NCI-H748 (cell line): ENCODE results near the gene RBM33.
A peak's percentile ranks its signal among the peaks of the same experiment; 100 is the strongest.
"Not testable (repeated sequence)": the region's sequence is repeated elsewhere in the genome, so short reads cannot be mapped to it uniquely, and the experiment has no call there.

Experiments used
- DNase-seq: peaks from one replicate; lab custom pipeline; 2025; ENCODE audit not compliant: unreplicated experiment; lab: John Stamatoyannopoulos, UW

RBM33 gene

DNA sequence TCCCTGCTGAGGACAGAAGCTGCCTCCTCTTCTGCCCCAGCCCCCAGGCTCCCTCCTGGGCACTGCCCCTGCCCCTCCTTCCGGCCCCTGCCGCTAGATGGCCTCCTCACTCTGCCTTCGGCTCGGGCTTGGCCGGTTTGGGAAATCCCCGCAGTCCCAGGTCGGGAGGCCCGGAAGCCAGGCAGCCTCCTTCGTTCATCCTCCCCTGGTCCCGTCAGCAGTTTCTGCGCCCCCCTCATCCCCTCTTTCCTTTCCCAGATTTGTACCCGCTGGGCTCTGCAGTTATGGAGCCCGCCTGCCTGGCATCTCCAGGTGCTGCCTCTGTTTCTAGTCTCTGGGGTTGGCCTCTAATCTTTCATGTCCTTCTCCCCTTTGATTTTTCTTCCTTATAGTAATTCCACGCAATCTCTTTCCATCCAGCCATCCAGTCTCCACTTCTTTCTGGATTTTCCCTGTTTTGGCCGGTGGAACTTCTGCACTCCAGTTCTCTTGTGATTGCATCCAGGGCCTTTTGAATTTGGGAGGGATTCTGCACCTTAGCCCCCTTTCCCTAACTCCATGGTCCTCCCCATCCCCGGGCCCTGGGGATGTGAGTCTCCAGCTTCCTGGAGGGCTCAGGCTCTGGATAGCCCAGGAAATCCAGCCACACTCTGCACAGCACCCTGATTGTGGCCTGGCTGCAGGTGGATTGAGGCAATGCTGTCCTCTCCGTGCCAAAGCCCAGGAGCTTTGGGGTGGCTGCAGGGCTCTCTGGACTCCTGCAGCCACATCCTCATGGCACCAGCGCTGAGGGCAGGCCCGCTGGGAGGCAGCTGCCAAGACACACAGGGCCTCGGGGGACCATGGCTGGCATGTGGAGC, 171.1 kb downstream of the RBM33 start:
- DNase-seq: peak; percentile 70

DNA sequence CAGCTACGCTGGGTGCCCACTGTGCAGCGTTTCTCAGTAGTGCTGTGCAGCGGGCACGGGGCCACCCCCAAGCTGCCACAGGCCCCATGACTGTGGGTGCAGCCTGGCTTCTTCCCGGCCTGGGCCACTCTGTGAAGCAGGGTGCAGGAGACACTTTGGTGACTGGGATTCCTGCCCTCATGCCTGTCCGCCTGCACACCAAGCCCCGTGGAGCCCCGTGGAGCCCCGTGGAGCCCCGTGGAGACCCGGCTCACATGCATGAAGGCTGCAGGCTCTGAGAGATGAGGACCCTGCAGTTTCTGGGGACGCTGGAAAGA, 171.7 kb downstream of the RBM33 start:
- DNase-seq: no peak

GRCh38 chr7:155816996-155817395, 172.5 kb downstream of the RBM33 start:
- DNase-seq: no peak

DNA sequence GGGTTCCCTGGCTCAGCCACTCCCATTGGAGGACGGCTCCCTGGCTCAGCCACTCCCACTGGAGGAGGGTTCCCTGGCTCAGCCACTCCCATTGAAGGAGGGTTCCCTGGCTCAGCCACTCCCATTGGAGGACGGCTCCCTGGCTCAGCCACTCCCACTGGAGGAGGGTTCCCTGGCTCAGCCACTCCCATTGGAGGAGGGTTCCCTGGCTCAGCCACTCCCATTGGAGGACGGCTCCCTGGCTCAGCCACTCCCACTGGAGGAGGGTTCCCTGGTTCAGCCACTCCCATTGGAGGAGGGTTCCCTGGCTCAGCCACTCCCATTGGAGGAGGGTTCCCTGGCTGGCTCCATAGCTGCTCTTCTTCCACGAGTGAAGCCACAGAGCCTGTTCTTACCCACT, 173.1 kb downstream of the RBM33 start:
- not testable (repeated sequence) for DNase-seq

GRCh38 chr7:155818154-155818819, 173.8 kb downstream of the RBM33 start:
- DNase-seq: no peak

DNA sequence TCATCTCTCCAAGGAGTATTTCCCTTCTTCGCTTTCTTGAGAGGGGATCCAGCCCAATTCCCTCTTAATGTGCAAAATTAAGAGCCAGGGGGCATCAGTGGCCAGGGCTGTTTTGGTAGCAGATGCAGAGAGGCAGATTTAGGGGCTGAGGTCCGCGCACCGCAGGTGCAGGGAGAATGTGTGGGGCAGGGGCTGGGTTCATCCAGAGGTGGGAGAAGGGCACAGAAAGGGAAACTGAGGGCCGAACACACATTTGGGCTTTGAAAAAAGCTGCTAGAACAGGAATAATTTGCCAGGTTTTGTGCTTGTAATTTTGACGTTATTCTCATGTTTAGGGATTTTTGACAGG, 174.3 kb downstream of the RBM33 start:
- DNase-seq: no peak

- DNase-seq: no peak
These were observed 174.7 kb downstream of the RBM33 start for GRCh38 chr7:155819186-155819585.

DNA sequence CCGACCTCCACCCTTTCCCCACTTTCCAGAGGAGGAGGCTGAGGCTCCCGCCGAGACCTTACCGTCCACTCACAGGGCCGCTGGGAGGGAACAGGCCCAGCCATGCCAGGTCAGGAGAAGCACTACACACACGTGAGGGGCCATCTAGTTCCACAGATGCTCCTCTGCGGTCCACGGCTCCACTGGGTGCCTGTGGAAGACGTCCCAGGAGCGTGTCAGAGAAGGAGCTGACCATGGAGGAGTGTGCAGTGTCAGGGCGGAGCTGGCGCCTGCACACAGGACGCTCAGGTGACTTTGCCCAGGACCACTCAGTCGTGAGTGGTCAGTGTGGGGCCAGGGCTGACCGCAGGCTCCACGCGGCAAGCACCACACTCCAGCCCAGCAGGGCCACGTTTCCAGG, 175.8 kb downstream of the RBM33 start:
- DNase-seq: no peak

GRCh38 chr7:155820788-155821187, 176.3 kb downstream of the RBM33 start:
- no peak for DNase-seq

- DNase-seq: no peak
These were observed 177.4 kb downstream of the RBM33 start for GRCh38 chr7:155821851-155822250.

DNA sequence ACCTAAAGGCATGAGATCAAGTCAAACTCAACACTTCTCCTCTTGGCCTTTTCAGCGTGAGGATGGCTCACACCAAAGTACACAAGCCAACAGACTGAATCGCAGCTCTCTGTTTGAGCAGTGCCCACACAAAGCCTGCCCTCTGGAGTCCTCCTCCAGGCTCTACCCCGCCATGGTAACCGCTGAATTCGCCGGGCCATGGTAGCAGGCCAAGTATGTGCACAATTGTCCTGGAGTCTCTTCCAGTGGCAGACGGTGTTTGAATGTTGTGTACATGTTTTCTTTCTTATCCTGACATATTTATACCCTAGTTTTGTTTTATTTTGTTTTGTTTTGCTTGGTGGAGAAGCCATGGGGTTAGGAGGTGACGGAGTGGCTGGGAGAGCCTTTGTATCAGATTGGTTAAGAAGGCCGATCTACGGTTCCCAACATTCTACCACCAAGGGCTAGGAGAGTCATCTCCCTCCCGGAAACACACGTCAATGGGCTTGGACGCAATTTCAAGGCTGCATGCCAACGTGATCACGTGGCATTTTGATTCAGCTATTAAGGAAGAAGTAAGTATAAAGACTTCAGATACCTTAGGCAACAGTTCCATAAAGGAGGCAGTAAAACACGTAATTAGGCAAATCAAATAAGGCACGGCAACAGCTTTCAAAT, 179.9 kb downstream of the RBM33 start:
- DNase-seq: no peak

DNA sequence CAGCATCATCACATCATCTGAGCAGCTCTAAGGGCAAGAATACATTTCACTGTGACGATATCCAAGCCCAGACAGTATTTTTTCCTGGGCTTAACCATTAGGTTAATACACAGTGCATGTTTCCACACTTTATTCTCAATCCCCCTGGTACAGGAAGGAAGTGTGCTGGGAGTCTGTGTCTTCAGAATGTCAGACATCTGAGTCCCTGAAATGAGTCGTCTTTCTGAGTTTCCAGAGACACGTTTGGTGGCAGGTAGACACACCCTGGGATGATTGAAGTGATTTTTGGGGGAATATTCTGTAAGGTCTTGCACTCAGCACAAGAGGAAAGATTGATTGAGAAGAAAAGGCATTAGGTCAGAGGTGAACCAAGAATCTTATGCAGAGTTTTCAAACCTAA, 180.9 kb downstream of the RBM33 start:
- DNase-seq: no peak

- no peak for DNase-seq
These were observed 185.5 kb downstream of the RBM33 start for GRCh38 chr7:155829796-155830470.
